Activated CD4-positive, alpha-beta T cell treated with anti-CD3 and anti-CD28 coated beads for 24 hours (primary cell): Measurements from ENCODE around the gene ZNF358.

ENCODE experiments used
- DNase-seq, 2 donors: peaks; one replicate each; pipeline ENCODE4 v3.0.0-alpha.2; 2020; ENCODE audit warnings: low read depth in 2 of 2

ZNF358 gene

GRCh38 chr19:7515645-7516151 lies at the start of gene ZNF358:
Gene ZNF358 (plus strand): TSS chr19:7516103. CDS start chr19:7519243, 3,140 bp downstream.
- DNase-seq = peak in 1 of 2 donors; percentile 25

DNA sequence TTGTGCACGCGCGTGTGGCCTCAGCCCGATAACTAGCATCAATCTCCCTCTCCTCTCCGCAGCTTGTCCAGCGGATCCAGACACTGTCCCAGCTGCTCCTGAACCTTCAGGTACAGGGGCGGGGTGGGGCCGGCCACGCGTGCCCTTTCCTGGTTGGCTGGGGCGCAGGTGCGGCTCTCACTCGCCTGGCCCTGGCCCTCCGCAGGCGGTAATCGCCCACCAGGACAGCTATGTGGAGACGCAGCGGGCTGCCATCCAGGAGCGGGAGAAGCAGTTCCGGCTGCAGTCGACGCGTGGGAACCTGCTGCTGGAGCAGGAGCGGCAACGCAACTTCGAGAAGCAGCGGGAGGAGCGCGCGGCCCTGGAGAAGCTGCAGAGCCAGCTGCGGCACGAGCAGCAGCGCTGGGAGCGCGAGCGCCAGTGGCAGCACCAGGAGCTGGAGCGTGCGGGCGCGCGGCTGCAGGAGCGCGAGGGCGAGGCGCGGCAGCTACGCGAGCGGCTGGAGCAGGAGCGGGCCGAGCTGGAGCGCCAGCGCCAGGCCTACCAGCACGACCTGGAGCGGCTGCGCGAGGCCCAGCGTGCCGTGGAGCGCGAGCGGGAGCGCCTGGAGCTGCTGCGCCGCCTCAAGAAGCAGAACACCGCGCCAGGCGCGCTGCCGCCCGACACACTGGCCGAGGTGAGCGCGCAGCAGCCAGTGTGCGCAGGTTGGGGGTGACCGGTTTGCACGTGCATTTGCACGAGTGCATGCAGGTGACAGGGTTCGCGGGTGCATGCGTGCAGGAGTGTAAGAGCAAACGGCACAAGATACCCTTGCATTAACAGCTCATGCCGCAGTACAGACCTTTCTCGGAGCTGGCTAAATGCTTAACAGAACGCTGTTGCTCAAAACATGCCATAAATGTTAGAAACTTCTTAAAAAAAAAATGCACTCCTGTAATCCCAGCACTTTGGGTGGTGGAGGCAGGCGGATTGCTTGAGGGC lies 48.6 kb upstream of the ZNF358 start:
- DNase-seq = no peak

- no peak for DNase-seq
Measured at GRCh38 chr19:7468840-7469239, 47.1 kb upstream of the ZNF358 start.

DNA sequence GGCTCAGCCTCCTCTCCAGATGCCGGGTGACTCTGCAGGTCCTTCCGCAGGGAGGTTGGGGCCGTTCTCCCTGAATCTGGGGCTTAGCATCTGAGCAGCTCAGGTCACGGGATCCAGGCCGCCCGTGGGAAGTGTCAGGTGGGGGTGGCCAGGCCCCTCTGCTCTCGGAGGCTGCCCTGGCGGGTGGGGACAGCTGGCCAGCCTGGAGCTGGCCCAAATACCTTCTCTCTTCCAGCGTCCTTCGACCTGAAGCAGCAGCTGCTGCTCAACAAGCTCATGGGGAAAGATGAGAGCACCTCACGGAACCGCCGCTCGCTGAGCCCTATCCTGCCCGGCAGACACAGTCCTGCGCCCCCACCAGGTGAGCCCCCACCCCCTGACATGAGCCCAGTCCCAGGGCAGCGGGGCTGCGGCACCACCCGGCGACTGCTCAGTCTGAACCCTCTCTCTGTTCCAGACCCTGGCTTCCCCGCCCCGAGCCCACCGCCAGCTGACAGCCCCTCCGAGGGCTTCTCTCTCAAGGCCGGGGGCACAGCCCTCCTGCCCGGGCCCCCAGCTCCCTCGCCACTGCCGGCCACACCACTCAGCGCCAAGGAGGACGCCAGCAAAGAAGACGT lies 46.1 kb upstream of the ZNF358 start:
- DNase-seq = no peak

DNA sequence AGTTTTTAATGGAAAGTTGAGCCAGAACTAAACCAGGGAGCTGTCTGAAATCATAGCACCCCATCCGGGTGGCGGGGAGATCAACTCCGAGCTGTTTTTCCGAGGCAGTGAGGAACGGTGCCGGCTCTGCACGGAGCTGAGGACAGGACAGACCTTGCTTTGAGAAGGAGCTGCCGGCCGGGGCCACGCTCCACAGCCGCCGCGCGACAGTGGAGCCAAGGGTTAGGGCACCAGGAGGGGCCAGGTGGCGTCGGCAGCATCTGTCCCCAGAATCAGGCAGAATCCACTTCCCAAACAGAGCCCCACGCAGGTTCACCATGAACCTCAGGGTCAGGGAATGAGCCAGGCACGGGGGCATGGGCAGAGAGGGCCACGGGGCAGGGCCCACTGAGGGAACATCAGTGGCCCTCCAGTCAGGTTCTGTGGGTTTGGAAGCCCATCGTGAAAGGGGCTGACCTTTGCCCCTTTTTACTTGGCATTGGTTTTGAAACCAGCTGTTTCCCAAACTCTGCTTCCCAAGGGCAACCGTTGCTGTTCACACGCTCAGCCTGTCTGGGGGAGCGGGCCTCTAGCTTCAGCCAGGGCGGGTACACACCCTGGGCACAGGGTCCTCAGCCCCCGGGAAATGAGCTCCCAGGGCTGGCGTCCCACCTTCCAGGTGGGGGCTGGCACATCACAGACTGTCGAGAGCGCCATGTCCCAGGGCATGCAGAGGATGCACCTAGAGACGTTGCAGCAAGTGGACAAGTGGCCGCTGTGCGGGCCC lies 45.2 kb upstream of the ZNF358 start:
- no peak for DNase-seq

GRCh38 chr19:7471696-7472615 lies 43.9 kb upstream of the ZNF358 start:
- DNase-seq = no peak

GRCh38 chr19:7475665-7476064 lies 40.2 kb upstream of the ZNF358 start:
- DNase-seq = no peak

DNA sequence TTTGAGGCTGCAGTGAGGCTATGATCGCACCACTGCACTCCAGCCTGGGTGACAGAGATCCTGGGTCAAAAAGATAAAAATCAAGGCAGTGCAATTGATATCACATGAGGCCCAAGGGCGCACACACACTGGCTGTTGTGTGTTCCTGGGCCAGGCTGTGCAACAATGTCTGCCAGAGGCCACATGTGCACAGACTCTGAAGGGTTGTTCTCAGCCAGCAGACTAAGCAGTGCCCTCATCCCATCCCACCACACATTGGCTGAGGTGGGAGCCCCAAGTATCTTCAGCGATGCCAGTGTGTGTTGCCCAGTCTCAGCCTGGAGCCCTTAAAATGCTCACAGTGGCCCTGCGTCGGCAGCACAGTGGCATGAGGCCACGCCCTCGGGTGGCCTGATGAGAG lies 39.7 kb upstream of the ZNF358 start:
- DNase-seq = no peak

DNA sequence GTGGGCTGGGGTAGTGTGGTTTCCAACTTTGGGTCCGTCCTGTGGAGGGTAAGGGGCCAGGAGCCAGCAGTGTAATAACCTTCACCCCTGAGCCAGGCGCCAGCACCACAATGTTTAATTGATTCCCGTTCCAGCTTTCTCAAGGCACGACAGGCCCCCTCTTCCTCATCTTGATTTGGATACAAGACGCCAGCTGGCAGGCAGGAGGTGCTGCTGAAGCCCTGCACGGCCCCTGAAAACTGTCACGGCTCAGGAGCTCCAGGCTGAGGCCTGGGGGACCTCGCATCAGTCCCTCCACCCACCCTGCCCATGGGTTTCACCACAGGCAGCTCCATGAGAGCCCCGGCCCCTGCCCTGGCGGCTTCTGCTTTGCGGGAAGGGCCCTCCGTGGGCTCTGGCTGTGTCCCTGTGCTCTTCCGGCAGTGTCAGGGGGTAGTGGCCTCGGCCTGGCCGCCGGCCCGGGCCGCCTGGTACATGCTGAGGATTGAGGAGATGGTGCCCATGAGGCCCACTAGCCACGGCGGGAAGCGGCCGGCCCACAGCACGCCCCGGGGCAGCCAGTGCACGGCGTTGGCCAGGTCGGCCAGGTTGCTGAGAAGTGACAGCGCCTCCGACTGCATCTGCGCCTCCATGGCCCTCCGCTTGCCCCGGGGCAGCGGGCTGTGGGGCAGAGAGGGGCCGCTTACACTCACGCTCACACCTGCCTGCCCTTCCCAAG lies 39.0 kb upstream of the ZNF358 start:
- no peak for DNase-seq

DNA sequence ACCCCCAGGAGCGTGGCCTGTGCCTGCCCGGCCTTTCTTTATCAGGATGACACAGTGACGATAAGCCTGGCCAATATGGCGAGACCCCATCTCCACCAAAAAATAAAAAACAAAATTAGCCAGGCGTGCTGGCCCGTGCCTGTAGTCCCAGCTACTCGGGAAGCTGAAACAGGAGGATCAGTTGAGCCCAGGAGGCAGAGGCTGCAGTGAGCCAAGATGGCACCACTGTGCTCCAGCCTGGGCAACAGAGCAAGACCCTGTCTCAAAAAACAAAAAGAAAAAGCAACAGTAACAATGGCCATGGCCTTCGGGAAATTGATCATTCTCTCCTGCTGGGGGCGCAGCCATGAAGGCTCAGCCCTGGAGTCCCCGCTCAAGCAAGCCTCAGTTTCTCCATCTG lies 38.1 kb upstream of the ZNF358 start:
- no peak for DNase-seq

DNA sequence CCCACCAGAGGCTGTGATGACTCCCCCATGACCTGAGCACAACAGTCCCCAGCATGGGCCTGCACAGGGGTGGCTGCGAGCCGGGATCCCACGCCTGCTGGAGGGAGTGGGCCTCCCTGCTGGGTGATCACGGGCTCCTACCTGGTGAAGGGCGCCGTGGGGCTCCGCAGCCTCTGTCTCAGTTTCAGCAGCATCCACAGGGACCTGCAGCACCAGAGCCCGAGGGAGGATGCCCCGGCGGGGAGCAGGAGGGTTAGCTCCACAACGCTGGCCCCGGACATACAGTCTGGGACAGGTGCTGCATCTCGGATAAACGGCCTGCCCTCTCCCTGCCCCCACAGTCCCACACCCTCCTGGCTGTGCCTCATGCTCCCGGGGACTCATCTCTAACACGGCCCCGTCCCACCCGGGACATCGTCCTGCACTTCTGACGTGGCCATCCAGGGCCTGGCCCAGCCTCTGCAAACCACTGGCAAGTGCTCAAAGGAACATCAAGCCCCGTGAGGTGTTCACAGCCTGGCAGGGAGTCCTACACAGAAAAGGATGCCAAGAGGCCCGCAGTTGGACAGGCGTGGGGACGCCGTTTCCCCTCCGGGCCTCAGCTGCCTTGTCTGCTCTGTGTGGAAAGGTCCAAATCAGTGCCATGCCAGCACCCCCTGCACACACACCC lies 37.6 kb upstream of the ZNF358 start:
- DNase-seq = no peak

DNA sequence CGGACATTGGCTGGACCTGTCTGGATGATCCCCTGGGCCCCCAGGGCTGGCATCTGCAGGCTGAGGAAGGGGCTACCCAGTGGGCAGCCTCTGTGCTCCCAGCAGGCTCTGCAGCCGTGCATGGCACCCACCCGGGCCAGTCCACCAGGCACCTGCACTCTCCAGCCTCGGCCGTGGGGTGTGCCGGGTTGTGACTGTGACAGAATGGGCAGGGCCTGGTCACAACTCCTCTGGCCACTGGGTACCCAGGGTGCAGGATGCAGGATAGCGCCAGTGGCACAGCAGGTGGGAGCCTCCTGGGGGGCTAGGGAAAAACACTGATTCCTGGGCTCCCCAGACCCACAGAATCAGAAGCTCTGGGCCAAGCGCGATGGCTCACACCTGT lies 37.1 kb upstream of the ZNF358 start:
- no peak for DNase-seq

DNA sequence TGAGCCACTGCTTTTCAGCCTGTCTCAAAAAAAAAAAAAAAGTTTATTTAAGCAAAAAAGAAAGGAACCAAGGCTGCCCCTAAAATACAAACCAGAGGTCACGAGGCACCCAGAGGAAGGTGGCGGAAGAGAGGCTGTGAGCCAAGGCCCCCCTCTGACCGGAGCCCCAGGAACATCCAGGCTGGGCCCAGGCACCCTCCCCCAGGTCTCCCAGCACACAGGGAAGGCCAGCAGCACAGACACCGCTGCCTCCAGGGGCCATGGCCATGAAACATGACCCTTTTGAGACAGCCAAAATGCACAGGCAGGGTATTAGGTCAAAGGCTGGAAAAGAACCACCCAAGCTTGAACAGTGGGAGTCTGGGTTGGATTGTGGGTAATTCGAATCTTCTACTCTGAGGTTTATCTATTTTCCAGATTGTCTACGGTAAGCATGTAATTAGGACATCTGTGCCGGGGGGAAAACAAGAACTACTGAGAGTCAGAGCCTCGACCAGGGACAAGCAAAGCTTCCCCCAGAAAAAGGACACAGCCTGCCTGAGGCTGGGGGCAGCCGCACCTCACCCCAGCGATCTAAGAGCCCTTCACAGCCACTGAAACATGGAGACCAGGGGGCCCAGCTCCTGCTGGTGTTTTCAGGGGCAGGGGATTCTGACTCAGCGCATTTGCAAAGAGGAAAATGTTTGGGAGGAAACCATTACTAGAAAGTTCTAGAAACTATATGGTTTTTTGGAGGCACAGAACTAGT lies 35.5 kb upstream of the ZNF358 start:
- DNase-seq = no peak

DNA sequence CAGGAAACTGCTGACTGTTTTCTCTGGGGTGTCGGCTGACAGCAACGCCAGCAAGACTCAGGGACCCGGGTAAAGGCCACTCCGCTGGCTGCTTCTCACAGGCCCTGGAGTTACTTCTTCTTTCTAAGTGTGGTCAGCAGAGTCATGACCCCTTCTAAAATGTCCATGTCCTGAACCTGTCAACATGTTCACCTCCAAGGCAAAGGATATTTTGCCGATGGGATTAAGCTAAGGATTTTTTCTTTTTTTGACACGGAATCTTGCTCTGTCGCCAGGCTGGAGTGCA lies 35.0 kb upstream of the ZNF358 start:
- no peak for DNase-seq

DNA sequence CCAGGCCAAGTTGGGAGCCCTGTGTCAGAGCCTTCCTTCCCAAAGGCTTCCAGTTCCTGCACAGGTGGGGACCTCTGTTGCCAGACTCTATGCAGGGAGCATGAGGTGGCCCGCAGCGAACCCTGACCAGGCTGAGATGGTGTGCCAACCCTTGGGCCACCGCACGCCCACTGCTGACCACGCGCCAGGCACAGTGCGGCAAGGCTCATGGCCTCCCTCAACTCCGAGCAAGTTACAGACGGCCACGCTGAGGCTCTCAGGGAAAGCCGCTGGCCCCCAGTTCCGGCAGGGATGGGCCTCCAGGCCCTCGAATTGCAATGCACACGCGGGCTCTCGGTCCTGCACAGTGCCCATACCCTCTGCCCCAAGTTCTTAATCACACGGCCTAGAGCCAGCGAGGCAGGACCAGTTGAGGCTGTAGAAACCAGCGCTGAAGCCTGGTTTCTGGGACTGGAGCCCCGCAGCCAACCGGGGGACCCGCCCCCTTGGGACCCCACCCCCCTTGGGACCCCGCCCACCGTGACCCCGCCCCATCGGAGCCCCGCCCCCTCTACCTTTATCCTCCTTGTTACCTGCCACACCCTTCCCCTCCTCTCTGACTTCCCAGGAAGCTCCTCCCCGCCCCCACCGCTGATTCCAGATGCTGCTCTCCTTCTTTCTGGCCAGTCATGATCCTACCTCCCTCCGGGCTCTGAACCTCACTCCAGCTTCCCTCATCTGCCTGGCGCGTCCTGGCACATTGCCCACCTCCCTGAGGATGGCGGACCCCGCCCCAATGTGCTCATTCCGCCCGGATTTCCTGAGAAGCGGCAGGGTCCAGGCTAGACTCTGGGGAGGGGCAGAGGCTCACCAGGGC lies 33.1 kb upstream of the ZNF358 start:
- DNase-seq = no peak

- no peak for DNase-seq
Measured at GRCh38 chr19:7483720-7484201, 32.1 kb upstream of the ZNF358 start.

- DNase-seq = no peak
Measured at GRCh38 chr19:7486923-7487322, 29.0 kb upstream of the ZNF358 start.

DNA sequence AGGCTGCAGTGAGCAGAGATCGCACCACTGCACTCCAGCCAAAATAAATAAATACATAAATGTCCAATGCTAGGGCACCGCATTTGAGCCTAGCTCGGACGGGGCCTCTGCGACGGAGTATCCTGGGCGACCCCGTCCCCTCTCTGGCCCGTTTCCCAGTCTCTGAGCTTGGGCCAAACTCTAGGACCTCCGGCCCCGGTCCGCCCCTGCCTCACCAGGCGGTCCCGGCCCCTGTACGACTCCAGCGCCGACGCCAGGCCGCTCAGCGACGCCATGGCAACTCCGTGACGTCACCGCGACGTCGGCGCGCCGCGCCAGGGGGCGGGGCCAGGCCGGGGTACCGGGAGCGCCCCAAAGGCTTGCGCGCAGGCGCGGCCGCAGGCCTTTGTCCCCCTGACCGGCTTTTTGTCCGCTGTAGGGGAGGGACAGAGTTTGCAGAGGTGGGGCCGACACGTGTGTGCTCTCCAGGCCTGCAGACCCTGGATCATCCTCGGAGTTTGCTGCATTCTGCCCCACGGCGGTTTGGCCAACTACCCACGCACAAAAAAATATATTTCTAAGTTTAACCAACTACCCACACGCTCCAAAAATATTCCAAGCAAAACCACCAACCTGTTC lies 27.1 kb upstream of the ZNF358 start, which contains the start of gene PEX11G:
TSS of gene PEX11G (minus strand) at position 300 of the 618 bp plus-strand sequence. CDS start at position 275, 25 bp downstream.
- peak; percentile 83 to 89 for DNase-seq
